Fibroblast of villous mesenchyme (primary cell): Measurements from ENCODE around the gene MAN2B2. TPM values are rescaled to one million over a fixed set of nuclear protein-coding genes. Genes with fewer than 3 reads are reported as not detected.

Source experiments
- DNase-seq: peaks from one replicate; pipeline ENCODE4 v3.0.0-alpha.2; 2010; ENCODE audit warnings: low read depth
- H3K4me3 ChIP-seq: 2 replicates; pipeline ENCODE4 v1.5.1; 2011; ENCODE audit warnings: low read depth, mild to moderate bottlenecking, low read length
- total RNA-seq: library from RNA; depleted of rRNA; stranded (reverse); fragments of >200 nt; gene quantifications from 2 replicates; pipeline ENCODE4 v1.2.3, GENCODE V29; 2012
- TF ChIP-seq, protein P1 (sequence below): IDR thresholded peaks from 2 replicates; pipeline ENCODE4 v1.5.1; 2012; ENCODE audit warnings: low read depth, mild to moderate bottlenecking, low read length; ENCODE audit not compliant: insufficient read depth

MAN2B2 gene
- total RNA-seq, 1 donor, result 14.2 TPM

DNA sequence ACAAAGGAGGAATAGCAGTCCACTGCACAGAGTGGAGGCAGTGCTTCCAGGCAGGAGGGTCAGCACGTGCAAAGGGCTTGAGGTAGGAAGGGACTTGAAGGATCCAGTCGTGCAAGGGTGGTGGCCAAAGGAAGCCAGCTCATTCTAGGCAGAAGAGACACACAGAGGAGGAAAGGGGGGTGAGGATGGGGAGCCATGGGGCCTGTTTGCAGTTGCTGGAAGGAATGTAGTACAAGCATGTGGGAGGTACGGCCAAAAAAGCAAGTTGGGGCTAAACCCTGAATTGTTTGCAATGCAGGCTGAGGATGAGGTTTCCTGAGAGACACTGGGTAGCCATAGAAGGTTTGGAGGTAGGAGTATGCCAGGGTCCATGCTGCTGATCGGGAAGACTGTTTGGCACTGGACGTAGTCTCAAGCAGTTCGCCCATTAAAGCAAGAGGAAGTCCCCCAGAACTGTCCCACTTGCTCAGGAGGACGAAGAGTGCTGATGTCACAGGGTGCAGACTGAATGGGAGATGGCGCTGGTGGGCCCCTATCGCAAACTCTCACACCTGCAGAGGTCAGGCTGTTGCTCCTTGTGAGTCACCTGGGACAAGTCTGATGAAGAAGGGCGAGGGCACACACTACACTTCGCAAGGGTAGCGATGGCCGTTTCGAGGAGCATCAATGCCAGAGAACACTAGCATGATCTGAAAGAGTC is 9.1 kb upstream of the MAN2B2 start:
- no peak for DNase-seq
- H3K4me3 ChIP-seq, result no peak overlapping the region
- TF ChIP-seq, protein P1, sequence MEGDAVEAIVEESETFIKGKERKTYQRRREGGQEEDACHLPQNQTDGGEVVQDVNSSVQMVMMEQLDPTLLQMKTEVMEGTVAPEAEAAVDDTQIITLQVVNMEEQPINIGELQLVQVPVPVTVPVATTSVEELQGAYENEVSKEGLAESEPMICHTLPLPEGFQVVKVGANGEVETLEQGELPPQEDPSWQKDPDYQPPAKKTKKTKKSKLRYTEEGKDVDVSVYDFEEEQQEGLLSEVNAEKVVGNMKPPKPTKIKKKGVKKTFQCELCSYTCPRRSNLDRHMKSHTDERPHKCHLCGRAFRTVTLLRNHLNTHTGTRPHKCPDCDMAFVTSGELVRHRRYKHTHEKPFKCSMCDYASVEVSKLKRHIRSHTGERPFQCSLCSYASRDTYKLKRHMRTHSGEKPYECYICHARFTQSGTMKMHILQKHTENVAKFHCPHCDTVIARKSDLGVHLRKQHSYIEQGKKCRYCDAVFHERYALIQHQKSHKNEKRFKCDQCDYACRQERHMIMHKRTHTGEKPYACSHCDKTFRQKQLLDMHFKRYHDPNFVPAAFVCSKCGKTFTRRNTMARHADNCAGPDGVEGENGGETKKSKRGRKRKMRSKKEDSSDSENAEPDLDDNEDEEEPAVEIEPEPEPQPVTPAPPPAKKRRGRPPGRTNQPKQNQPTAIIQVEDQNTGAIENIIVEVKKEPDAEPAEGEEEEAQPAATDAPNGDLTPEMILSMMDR, result no peak

DNA sequence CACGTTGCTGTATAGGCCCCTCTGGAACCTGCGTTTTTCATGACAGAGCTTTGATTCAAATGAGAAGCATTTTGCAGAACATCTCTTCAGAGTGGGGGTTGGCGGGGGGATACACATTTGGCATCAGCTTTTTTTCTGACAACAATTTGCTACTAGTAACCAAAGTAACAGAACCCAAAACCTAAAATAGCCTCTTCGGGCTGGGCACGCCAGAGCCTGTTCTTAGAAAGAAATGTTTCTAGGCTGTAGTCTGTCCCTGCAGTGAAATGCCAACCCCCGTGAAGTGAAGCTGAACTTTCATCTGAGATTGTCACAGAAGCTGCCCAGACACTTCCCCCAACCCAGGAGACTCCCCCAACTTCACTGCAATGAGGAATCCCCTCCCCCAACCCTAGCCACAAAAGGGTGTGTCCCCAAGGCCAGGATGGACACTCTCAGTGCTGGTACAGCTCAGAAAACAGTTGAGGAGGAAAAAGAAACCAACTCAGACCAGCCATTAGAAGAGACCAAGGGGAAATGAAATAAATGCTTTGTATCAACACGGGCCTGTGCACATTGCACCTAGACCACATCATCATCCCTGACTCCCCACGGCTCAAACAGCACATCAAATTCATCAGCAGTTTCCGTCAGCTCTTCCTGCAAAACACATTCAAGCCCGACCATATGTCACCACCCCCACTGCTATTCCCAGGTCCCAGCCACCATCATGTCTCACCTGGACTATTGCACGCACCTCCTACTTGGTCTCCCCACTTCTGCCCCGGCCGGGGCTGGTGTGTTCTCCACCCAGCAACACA is 8.4 kb upstream of the MAN2B2 start:
- no peak for DNase-seq
- no peak overlapping the region for H3K4me3 ChIP-seq
- TF ChIP-seq, protein P1, result no peak

DNA sequence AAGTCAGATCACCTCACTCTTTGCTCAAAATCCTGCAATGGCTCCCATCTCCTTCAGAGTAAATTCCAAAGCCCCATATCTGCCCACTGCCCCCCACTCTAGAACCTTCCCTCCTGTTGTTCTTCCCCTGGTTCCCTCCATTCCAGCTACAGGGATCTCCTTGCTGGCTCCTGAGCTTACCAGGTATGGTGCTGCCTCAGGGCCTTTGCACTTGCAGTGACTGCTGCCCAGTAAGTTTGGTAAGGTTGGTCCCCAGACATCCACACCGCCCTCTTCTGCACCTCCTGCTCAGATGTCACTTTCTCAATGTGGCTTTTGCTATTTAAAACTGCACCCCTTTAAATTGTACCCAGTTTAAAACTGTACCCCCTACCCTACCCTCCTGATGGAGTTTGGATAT is 7.8 kb upstream of the MAN2B2 start:
- no peak for DNase-seq
- TF ChIP-seq, protein P1, result no peak

DNA sequence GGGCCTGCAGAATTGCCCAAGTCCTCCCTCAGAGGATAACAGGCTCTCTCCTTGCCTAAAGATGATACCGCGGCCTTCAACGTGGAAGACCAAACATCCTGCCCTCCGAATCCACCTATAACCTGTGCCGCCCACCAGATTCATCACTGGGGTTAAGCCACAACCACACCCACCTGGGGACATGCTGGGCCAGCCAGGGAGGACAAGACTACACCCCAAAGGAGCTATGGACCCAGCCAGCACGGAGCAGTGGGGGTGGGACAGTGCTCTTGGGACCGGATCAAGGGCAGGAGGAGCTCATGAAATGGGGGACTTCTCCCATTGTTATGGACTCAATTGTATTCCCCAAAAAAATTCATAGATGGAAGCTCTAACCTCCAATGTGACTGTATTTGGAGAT is 6.8 kb upstream of the MAN2B2 start:
- DNase-seq, result no peak
- no peak overlapping the region for H3K4me3 ChIP-seq
- TF ChIP-seq, protein P1, result no peak

More for the DNA sequence above, 7.8 kb upstream of the MAN2B2 start:
- H3K4me3 ChIP-seq, result no peak overlapping the region

DNA sequence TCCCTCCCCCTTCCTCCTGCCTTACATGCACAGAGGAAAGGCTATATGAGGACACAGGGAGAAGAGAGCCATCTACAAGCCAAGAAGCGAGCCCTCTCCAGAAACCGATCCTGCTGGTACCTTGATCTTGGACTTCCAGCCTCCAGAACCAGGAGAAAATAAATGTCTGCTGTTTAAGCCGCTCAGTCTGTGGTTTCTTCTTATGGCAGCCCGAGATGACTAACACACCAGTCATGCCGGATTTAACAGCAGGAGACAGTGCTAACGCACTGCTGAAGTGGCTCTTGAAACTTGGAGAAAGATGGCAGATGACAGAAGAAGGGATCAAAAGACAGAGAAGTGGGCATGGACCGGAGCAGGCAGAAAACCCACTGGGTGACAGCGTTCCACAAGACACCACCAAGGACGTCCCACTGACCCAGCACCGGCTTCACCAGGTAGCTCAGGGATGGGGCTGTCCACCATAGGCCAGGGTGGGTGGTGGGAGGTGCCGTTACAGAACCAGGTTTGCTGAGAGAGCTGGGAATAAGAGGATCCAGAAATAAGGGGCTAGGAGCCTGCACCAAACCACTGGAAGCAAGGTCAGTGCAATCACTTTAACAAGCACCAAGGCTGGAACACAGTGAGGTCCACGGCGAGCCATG is 6.2 kb upstream of the MAN2B2 start:
- no peak overlapping the region for H3K4me3 ChIP-seq
- peak; percentile 44 for DNase-seq
- TF ChIP-seq, protein P1, result no peak

DNA sequence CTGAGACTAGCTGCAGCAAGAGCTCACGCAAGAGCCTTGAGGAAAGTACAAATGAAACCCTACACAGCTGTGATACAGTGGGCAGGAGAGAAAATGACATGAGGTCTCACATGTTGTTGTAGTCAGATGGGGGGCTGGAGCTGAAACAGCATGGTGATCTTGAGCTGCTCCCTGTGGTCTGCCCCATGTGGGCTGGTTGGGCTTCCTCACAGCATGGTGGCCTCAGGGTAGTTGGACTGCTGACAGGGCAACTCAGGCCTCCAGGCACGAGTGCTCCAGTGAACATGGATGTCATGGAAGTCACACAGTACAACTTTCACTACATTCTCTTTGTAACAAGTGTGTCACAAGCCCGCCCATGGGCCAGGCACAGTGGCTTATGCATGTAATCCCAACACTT is 3.4 kb upstream of the MAN2B2 start:
- no peak overlapping the region for H3K4me3 ChIP-seq
- DNase-seq, result no peak
- TF ChIP-seq, protein P1, result no peak
